D721Med (cell line): ENCODE measurements around the gene PCSK4.

Experiments
- DNase-seq: peaks from one replicate; pipeline ENCODE4 v3.0.0; 2011; ENCODE audit warnings: low spot score; ENCODE audit not compliant: insufficient read length
- FAIRE-seq: peaks from 2 replicates; lab custom pipeline; 2011; peaks lifted over from hg19 to GRCh38; lab: Jason Lieb, UNC
- TF ChIP-seq, protein P1 (sequence below): IDR thresholded peaks from 2 replicates; pipeline ENCODE4 v1.5.1; 2012; ENCODE audit warnings: mild to moderate bottlenecking, control low read depth; ENCODE audit not compliant: insufficient read depth; ENCODE audit errors: missing control alignments

The PCSK4 gene

GRCh38 chr19:1466018-1466460 is 24.1 kb downstream of the PCSK4 start:
- TF ChIP-seq, protein P1, sequence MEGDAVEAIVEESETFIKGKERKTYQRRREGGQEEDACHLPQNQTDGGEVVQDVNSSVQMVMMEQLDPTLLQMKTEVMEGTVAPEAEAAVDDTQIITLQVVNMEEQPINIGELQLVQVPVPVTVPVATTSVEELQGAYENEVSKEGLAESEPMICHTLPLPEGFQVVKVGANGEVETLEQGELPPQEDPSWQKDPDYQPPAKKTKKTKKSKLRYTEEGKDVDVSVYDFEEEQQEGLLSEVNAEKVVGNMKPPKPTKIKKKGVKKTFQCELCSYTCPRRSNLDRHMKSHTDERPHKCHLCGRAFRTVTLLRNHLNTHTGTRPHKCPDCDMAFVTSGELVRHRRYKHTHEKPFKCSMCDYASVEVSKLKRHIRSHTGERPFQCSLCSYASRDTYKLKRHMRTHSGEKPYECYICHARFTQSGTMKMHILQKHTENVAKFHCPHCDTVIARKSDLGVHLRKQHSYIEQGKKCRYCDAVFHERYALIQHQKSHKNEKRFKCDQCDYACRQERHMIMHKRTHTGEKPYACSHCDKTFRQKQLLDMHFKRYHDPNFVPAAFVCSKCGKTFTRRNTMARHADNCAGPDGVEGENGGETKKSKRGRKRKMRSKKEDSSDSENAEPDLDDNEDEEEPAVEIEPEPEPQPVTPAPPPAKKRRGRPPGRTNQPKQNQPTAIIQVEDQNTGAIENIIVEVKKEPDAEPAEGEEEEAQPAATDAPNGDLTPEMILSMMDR, result no peak
- FAIRE-seq (no peak), DNase-seq (no peak)

GRCh38 chr19:1465191-1466016 is 24.7 kb downstream of the PCSK4 start:
- TF ChIP-seq, protein P1, result peak; percentile 16
- no peak for FAIRE-seq

DNA sequence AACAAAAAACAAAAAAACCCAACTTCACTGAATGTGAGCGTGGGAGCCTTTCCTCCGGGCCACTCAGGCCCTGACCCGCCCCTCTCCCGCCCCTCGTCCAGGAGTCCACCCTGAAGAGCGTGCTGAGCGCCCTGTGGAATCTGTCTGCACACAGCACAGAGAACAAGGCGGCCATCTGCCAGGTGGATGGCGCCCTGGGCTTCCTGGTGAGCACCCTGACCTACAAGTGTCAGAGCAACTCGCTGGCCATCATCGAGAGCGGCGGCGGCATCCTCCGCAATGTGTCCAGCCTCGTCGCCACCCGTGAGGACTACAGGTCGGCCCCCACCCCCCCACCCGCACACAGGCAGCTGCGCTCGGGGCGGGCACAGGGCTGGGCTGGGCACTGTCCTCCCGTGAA is 28.3 kb downstream of the PCSK4 start:
- FAIRE-seq (no peak), DNase-seq (no peak)
- TF ChIP-seq, protein P1, result no peak

More at GRCh38 chr19:1465191-1466016, 24.7 kb downstream of the PCSK4 start:
- no peak for DNase-seq

DNA sequence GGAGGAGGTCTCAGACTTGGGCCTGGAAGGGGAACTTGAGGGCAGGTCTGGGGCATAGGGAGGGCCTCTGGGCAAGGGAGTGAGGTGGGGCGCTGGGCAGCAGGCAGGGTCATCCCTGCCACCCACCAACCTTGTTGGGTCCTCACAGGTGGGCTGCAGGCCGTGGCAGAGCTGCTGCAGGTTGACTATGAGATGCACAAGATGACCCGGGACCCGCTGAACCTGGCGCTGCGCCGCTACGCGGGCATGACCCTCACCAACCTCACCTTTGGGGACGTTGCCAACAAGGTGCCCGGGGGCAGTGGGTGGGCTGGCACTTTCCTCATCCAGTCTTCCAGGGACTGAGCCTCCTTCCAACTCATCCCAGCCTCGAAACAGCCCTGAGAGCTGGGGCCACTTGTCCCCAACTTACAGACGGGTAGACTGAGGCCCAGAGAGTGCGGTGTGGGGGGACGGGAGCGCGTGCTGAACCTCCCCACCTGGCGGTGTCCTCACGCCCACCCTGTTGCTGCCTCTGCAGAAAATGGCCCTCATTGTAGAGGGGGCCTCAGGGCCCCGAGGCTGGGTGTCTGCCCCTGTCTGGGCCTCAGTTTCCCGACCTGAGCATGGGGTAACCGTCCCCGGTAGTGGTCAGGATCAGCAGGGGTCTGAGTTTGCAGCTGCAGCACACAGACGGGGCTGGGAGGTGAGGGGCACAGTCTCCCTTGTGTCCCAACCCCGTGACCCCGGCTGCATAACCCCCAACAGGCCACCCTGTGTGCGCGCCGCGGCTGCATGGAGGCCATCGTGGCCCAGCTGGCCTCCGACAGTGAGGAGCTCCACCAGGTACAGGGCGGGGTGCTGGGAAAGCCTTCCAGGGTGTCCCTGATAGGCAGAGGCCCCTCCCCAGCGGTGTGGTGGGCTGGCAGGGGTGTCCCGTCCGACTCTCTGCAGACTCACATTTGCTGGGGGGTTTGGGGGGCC is 29.8 kb downstream of the PCSK4 start:
- DNase-seq (no peak), FAIRE-seq (no peak)
- TF ChIP-seq, protein P1, result no peak

DNA sequence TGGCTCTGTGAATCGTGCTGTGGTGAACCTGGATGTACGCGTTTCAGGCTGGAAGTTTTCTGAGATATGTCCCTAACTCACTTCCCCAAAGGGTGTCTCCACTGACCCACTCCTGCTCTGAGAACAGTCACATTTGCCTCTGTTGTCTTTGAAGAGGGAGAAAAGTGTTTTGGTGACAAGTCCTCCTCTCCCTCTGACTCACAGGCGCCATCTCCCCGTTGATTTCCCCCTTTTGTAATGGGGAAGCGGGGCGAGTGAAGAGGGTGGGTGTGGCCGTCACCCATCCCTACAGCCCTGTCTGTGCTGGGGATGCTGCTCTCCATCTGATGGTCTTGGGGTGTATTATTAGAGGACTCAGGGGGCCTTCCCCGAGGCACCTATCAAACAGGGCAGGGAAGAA is 30.7 kb downstream of the PCSK4 start:
- FAIRE-seq, result no peak
- no peak for DNase-seq
- TF ChIP-seq, protein P1, result no peak

- FAIRE-seq, result no peak
- TF ChIP-seq, protein P1, result no peak
- no peak for DNase-seq
These were observed 32.3 kb downstream of the PCSK4 start for GRCh38 chr19:1457892-1458291.
